Measurements from ENCODE around the gene HIVEP2.
A peak's percentile ranks its signal among the peaks of the same experiment; 100 is the strongest.
"Not testable (repeated sequence)": the region's sequence is repeated elsewhere in the genome, so short reads cannot be mapped to it uniquely, and the experiment has no call there.

The HIVEP2 gene, protein sequence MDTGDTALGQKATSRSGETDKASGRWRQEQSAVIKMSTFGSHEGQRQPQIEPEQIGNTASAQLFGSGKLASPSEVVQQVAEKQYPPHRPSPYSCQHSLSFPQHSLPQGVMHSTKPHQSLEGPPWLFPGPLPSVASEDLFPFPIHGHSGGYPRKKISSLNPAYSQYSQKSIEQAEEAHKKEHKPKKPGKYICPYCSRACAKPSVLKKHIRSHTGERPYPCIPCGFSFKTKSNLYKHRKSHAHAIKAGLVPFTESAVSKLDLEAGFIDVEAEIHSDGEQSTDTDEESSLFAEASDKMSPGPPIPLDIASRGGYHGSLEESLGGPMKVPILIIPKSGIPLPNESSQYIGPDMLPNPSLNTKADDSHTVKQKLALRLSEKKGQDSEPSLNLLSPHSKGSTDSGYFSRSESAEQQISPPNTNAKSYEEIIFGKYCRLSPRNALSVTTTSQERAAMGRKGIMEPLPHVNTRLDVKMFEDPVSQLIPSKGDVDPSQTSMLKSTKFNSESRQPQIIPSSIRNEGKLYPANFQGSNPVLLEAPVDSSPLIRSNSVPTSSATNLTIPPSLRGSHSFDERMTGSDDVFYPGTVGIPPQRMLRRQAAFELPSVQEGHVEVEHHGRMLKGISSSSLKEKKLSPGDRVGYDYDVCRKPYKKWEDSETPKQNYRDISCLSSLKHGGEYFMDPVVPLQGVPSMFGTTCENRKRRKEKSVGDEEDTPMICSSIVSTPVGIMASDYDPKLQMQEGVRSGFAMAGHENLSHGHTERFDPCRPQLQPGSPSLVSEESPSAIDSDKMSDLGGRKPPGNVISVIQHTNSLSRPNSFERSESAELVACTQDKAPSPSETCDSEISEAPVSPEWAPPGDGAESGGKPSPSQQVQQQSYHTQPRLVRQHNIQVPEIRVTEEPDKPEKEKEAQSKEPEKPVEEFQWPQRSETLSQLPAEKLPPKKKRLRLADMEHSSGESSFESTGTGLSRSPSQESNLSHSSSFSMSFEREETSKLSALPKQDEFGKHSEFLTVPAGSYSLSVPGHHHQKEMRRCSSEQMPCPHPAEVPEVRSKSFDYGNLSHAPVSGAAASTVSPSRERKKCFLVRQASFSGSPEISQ (N-terminal part only)

DNA sequence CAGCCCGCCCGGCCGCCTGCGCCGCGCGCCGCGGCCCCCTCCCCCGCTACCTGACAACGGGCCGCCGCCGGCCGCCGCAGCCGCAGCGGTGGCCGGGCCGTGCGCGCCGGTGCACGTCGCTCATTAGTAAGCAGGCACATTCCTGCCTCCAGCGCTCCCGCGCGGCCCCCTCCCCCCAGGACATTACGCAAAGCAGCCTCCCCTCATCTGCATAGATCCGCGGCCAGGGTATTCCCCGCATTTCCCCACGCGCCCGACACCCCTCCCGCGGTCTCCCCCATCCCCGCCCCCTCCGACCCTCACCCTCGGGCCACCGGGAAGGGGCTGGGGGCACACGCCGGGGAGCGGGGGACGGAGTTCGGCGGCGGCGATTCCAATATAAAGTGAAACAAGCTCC lies at the start of gene HIVEP2:
Gene HIVEP2, minus strand, starts transcription at position 128 of the 397 bp plus-strand sequence. CDS start 170,438 bp downstream, outside the sequence.
- DNase-seq: peak; percentile 86 to 92

DNA sequence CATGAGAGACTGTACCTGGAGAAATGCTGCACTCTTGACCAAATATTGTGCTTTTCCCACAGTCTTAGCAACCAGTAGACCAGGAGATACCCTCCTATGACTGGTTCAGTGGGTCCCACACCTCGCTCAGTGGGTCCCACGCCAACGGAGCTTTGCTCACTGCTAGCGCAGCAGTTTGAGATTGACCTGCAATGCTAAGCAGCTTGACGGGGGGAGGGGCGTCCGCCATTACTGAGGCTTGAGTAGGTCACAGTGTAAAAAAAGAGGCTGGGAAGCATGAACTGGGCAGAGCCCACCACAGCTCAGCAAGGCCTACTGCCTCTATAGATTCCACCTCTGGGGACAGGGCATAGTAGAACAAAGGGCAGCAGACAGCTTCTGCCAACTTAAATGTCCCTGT lies 49.0 kb upstream of the HIVEP2 start:
- no peak for DNase-seq

DNA sequence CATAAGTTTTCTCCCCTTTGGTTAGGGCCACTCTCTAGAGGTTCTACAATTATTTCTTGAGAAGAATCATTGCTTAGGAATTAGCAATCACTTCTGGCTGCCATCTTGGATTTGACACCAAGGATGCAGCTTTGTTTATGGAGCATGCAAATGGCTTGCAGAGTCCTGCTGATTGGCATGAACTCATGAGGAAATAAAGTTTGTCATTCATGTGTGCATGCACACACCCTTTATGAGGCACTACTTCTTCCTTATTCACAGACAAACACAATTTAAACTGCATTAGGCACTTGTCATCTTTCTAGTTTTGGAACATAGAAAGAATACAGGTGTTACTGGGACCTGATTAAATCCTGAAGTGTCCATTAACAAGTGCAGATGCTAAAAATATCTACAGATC lies 42.5 kb upstream of the HIVEP2 start:
- no peak for DNase-seq

DNA sequence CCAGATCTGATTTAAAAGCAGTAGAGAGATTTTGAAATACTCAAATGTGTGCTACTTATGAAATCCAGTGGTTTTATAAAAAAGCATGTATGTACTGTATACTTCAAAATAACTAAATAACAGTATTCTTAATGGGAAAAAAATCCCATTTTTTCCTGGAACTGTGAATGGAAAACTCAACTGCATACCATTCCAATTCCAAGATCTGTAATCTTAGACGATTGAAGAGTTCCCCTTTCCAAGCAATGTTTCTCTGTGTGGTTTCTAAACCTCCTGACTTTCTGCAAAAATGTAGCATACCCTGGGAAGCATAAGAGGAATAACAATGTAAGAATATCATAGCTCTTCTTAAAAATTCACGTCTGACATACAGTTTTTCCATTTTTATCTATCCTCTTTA lies 40.3 kb upstream of the HIVEP2 start:
- no peak for DNase-seq

DNA sequence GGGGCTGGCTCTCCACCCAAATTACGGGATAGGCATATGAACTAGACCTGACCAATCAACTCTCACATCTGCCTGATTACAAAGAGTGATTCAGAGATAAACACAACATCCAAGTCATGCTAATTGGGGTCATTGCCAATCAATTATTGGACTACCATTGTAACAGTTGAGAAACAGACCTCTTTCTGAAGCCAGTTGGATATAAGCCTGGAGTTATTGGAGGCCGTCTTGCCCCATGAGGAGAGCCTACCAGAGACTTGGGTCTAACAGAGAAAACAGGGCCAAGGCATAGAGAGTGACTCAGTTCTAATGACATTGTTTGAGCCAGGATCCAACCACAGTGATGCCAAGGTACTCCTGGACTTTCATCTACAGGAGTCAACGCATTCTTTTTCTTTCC lies 39.4 kb upstream of the HIVEP2 start:
- no peak for DNase-seq

DNA sequence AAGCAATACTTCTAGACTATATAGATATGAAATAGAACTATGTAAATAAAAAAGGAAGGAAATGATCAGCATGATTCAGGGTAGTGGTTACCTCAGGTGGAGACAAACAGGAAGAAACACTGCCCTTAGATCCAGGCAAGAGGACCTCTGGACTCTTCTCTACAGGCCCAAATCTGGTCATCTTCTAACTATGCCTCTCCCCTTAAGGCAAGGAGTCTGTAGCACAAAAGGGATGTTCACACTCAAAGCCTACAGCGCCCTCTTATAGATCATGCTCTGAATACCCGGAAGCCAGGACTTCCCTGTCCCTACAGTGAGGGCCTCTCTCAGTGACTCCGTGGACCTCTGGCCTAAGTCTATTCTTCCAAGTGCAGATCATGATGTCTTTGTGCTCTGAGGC lies 30.4 kb upstream of the HIVEP2 start:
- DNase-seq: no peak

DNA sequence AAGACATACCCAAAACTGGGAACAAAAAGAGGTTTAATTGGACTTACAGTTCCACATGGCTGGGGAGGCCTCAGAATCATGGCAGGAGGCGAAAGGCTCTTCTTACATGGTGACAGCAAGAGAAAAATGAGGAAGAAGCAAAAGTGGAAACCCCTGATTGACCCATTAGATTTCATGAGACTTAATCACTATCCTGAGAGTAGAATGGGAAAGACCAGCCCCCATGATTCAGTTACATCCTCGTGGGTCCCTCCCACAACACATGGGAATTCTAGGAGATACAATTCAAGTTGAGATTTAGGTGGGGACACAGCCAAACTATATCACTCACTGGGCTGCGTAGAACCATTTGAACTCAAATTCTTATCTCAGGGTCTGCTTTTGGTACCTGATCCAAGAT lies 26.0 kb upstream of the HIVEP2 start:
- DNase-seq: not testable (repeated sequence)

DNA sequence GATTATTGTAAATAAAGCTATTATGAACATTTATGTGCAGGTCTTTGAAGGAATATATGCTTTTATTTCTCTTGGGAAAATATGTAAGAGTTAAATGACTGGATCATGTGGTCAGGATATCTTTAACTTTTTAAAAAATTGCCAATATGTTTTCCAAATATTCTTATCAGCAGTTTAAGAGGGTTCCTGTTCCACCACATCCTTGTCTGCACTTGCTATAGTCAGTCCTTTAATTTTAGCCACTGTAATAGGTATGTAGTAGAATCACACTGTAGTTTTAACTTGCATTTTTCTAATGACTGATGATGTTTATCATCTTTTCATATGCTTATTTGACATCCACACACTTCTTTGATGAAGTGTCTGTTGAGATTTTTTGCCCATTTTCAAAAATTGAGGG lies 23.6 kb upstream of the HIVEP2 start:
- DNase-seq: no peak

DNA sequence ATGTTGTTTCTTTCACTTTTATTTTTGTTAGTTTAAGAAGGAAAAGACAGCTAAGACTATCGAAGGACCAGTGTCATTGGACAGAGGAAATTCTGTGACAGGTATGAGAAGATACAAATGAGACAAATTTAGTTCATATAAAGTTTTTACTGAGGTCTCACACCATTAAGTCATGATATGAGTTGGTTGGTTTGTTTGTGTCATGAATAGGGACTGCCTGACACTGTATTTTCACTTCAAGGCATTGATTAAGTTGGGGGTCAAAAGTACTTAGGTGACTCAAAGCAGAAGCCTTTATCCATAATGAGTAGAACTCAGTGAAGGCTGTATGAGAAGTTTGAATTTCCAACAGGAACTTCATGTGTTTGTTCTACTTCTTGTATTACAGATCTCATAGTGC lies 21.3 kb upstream of the HIVEP2 start:
- no peak for DNase-seq

DNA sequence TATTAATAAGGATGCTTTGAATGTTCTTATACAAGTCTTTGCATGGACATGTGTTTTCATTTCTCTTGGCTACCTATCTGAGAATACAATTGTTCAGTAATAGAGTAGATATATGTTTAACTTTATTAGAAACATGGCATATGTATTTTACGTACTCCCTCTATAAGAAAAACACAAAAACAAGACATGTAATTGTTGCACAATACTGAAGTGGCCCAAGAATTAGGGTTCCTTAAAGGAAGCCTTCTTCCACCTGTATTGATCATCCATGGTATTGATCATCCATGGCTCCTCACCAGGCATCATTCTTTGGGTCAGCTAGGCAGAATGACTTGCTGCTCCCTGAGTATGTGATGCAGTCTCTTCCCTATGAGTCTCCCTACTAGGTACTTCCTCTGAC lies 20.2 kb upstream of the HIVEP2 start:
- no peak for DNase-seq

DNA sequence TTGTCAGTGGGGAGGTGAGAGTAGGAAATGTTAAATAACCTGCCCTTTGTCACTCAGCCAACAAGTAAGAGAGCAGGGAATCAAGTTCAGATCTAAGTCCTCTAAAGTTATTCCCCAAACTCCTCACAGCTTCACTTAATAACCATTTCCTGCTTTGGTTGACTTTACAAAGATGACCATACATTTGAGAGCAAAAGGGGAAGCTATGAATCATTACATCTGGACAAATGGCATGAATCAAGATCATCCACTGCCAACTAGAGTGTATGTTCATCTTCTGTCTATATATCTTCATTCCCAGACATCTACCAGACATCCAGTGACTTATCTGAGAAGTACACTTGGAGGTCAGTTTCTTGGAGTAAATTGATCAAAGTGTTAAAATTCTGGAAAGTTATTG lies 15.1 kb upstream of the HIVEP2 start:
- DNase-seq: no peak

DNA sequence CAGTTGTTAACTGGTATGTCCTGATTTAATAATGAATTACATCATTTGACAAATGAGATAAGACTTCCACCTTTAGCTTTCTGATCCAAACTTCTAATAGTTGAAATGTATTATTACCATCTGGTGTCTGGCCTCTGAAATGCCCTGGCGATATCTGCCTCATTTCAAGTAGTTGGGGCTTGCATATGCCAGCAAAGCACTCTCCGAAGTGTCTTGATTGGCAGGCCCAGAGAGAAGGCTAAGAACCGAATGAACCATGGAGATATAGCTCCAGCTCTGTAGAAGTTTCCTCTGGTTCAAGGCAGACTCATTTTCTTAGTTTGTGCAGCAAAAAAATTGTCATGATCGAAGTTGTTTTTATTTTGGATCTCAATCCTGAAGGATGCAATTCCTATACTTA lies 13.4 kb upstream of the HIVEP2 start:
- DNase-seq: no peak

DNA sequence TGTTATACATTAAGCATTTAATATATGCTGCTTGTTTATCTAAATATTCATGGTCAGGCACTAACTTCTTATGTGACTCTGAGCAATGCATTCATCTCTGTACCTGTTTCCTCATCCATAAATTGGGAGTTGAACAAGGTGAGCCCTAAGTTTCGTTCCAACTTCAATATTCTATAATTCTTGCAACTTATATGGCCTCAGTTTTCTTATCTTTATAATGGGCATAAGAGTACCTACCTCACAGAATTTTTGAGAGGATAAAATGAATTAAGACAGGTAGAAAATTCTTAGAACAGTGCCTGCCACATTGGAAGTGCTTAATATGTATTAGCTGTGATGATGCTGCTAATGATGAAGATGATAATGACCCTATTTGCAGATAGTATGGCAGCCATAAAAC lies 11.8 kb upstream of the HIVEP2 start:
- no peak for DNase-seq

DNA sequence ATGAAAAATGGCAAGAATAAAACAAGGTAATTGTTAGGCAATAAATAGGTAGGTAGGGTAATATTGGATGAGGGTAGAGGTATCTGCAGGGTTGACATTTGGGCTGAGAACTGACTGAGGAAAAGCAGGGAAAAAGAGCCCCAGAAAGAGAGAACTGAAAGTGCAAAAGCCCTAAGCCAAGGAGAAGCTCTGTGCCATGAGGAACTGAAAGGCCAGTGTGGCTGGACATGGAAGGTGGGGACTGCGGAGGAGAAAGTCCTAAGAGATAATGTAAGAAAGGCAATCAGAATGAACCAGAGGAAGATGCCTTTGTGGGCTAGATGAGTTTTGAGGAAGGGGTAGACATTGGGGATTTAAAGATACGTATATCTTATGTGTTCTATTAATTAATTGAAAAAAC lies 9.9 kb upstream of the HIVEP2 start:
- DNase-seq: no peak

DNA sequence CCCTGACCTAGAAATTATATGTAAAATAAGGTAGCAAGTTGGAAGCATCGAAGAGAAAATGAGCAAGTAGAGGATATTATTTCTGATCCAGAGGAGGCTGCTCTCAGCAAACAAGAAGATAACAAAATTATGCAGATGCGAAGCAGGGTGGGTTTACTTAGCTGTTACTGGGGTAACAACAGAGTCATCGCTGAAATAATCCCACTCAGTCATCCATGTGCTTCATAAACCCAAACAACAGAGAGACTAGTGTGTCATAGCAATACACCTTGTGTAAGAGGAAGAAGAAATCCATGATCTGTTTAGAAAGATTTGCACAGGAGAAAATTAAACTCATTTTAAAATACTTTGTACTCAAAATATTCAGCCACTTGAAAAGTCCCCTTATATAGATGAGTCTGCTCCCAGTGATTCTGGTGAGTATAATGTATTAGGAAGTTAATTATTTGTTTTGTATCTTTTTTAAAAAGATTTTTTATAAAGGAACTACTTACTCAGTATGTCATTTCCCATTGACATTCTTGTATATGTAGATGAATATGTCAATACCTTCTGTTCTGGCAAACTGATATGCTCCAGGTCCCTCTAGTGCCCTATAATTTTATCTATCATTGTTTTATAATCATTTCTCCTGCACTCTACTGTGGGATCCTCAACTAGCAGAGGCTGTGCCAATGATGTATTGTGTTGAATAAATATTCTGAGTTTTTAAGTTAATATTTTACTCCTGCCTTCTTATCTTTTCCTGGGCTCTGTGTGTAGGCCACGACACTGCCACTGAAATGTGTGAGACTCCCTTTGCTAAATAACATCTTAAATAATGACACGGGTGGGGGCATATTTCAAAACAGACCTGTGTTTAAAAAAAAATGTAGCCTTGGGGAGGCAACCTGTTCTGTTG lies 8.6 kb upstream of the HIVEP2 start:
- no peak for DNase-seq

DNA sequence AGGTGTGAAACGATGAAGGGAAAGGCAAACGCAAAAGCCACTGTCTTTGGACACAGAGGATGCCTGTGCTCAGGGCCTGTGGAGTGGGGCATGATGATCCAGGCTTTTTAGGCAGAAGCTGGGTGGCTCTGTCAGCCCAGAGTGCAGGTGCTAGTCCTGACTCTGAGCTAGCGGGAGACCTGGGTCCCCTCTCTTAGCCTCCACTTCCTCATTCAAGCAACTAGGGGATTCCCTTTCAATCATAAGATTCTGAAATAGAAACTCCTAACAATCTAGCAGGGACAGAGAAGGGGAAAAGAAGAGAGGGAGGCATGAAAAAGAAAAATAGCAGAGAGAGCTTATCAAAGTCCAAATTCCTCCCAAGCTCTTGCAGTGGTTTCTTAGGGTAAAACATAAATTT lies 7.6 kb upstream of the HIVEP2 start:
- DNase-seq: no peak

DNA sequence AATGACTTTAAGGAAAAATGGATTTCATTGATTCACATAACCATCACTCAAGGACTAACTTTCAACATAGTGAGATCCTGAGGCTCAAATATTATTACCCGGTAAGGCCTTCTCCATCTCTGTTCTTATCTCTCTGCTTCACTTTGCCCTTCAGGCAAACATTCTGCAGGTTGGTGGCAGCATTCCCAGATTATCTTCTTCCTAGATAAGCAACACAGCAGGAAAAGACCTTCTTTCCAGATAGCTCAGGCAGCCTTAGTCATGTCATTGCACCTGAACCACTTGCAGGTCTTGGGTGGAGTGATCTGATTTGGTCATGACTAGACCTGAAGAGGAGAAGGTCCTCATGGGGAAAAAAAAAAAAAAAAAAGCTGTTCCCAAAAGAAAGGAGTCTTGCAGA lies 5.3 kb upstream of the HIVEP2 start:
- no peak for DNase-seq

DNA sequence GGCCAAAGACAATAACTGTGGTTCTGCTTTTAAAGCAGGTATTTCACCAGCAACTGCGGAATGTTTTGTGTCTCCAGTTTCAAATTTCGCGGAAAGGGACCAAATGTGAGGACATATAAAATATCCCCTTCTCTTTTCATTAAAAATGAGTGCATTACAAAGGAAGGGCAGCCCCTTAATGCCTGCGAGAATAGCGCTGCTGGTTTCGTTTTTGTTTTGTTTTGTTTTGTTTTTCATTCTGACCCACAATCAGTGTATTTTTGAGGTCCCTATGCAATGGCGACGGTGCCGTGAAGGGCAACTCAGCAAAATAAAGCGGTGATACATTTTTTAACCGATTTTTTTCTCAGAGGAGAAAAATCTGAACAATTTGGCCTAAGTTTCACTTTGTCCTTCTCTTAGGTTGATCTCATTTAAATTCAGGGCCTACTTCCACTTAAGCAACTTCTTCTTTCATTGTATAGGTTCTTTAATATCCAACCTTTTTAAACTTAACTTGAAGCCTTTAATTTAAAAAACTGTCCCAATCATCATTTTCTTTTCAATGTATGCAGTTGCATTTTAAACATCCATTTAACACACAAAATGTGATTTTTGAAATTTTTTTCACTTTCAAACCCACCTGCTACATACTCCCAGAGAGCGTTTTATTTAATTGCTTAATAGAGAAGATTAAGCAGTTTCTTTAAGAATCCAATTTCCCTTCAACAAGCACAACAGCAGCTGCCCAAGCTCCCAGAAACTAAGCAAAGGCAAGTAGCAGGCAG lies 2.9 kb upstream of the HIVEP2 start:
- DNase-seq: no peak

DNA sequence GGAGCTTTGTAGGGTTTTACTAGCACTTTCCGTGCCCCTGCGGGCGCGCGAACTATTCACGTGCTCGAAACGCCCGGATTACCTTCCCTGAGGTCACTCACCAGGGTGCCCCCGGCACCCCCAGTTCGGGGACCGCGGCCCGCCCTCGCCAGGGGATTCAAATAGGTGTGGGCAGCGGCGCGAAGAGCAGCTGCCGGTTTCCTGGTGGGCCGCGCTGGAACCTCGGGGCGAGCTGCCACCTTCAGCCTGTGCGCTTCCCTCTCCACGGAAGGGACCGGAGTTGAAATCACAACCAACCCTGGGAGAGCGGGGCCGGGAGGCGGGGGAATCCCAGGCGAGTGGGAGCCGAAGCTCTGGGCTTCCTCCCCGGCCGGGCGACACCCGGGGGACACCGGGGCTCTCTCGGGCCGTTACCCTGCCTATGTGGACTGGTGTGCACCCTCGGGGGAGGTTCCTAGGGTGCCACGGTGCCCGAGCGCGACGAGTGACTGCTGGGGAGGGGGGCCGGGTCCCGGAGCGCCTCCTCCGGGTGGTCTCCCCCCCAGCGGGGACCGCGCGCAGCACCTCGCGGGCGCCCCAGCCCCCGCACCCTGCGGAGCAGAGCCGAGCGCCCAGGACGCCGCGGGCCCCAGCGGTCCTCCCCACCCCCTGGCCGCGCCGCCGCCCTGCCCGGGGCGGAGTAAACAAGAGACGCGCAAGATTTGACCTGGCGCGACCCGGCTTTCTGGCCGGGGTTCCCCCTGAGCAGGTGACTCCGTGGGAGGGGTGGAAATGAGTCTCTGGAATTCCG lies 2.1 kb upstream of the HIVEP2 start:
- DNase-seq: peak; percentile 66 to 79

DNA sequence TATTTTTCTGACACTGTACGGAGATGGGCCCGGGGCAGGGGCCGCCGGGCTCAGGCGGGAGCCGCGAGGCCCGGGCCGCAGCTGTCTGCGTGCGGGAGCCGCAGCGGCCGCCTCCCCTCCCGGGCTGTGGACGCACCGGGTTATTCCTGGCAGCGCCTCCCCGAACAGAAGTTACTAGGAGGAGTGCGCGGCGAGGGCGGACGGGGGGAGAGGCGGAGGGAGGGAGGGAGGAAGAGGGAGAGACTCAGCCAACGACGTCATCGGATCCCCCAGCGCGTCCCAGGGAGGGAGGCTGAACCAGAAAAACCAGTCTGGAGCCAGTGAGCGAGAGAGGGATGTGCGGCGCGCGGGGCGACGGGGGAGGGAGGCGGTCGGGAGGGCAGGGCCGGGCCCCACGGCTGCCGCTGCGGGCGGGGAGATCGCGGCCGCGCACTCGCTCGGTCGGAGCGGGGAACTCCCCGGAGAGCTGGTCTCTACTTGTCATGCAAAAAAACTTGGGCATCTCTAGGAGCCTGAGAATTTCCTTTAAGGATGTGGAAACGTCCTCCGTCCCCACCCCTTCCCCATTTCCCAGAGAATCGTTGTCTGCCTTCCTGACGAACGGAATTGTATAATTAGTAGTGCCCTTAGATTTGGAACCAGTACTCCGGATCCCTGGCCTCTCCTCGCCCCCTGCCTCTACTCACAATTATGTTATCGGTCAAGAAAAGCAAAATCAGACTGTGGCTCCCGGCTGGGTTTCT lies 1.4 kb upstream of the HIVEP2 start:
- DNase-seq: peak; percentile 82 to 92
